NCI-H2171 (cell line): ENCODE results near the gene UBTF.
"Not testable (repeated sequence)": the region's sequence is repeated elsewhere in the genome, so short reads cannot be mapped to it uniquely, and the experiment has no call there.

Source experiments
- DNase-seq: peaks from one replicate; lab custom pipeline; 2025; lab: John Stamatoyannopoulos, UW

Gene UBTF

GRCh38 chr17:44241106-44241624 lies 21.7 kb upstream of the UBTF start:
- DNase-seq: no peak

- not testable (repeated sequence) for DNase-seq
These were observed 18.4 kb upstream of the UBTF start for GRCh38 chr17:44237886-44238285.

GRCh38 chr17:44236444-44236991 lies 17.0 kb upstream of the UBTF start:
- DNase-seq: no peak

- DNase-seq: no peak
These were observed 16.1 kb upstream of the UBTF start for GRCh38 chr17:44235583-44235936.

- no peak for DNase-seq
These were observed 14.1 kb upstream of the UBTF start for GRCh38 chr17:44233582-44233981.

GRCh38 chr17:44232061-44232460 lies 12.6 kb upstream of the UBTF start:
- no peak for DNase-seq

- no peak for DNase-seq
These were observed 10.7 kb upstream of the UBTF start for GRCh38 chr17:44230140-44230539.

GRCh38 chr17:44229090-44229489 lies 9.6 kb upstream of the UBTF start:
- no peak for DNase-seq

- no peak for DNase-seq
These were observed 4.1 kb upstream of the UBTF start for GRCh38 chr17:44223541-44224071.

GRCh38 chr17:44222112-44222869 lies 2.8 kb upstream of the UBTF start:
- DNase-seq: peak; percentile 82

GRCh38 chr17:44221862-44222111 lies 2.3 kb upstream of the UBTF start:
- no peak for DNase-seq

GRCh38 chr17:44221084-44221861 lies 1.8 kb upstream of the UBTF start:
- DNase-seq: peak; percentile 75

GRCh38 chr17:44220213-44221083 lies 973 bp upstream of the UBTF start:
- DNase-seq: peak; percentile 54

GRCh38 chr17:44219108-44219615 lies 313 bp downstream of the UBTF start:
- DNase-seq: peak; percentile 54

GRCh38 chr17:44218344-44219107 lies 949 bp downstream of the UBTF start:
- peak; percentile 96 for DNase-seq

GRCh38 chr17:44217738-44218343 lies 1.6 kb downstream of the UBTF start:
- DNase-seq: no peak

GRCh38 chr17:44216694-44217093 lies 2.8 kb downstream of the UBTF start:
- no peak for DNase-seq

GRCh38 chr17:44216173-44216572 lies 3.3 kb downstream of the UBTF start:
- no peak for DNase-seq

- DNase-seq: no peak
These were observed 4.6 kb downstream of the UBTF start for GRCh38 chr17:44214896-44215295.

- no peak for DNase-seq
These were observed 5.3 kb downstream of the UBTF start for GRCh38 chr17:44214230-44214494.
